Body of pancreas (tissue), 4 donors: ENCODE measurements around the gene STK38. TPM values are rescaled to one million over a fixed set of nuclear protein-coding genes. Genes with fewer than 3 reads are reported as not detected.

Experiments used
- ATAC-seq: fragments of 150-250 bp; one replicate; pipeline ENCODE4 v1.9.1; 2016
- DNase-seq, 4 donors: peaks; one replicate each; pipeline ENCODE4 v3.0.0-alpha.2; 2019
- H3K27ac ChIP-seq, 4 donors: fragments of 200-600 bp; sonication (generic); 1 replicate in 3 of 4; 2 replicates in 1 of 4; pipeline versions ENCODE4 v1.5.1 to v1.6.1; 2016 to 2019; ENCODE audit warnings: mild to moderate bottlenecking in 1 of 4, mixed read lengths in 1 of 4, moderate library complexity in 1 of 4
- H3K27me3 ChIP-seq, 2 donors: fragments of 200-600 bp; sonication (generic); one replicate each; pipeline ENCODE4 v1.6.0; 2016; ENCODE audit warnings: mild to moderate bottlenecking in 1 of 2
- H3K36me3 ChIP-seq, 2 donors: fragments of 200-600 bp; sonication (generic); replicated peaks in 1 of 2; 2 replicates each; pipeline ENCODE4 v1.5.1; 2016; ENCODE audit warnings: low read depth in 2 of 2; ENCODE audit not compliant: insufficient read depth in 1 of 2
- H3K4me1 ChIP-seq: fragments of 200-600 bp; sonication (generic); one replicate; pipeline ENCODE4 v1.6.0; 2016
- H3K4me3 ChIP-seq, 2 donors: fragments of 200-600 bp; sonication (generic); 1 replicate in 1 of 2; 2 replicates in 1 of 2; pipeline ENCODE4 v1.5.1; 2016 to 2019
- H3K9me3 ChIP-seq, 3 donors: fragments of 200-600 bp; sonication (generic); 1 replicate in 2 of 3; 2 replicates in 1 of 3; pipeline ENCODE4 v1.5.1; 2016
- CTCF ChIP-seq, 7 experiments: fragments of 450-650 bp in 4 of 7; fragments of 200-600 bp in 3 of 7; sonication (generic) in 3 of 7; IDR thresholded peaks; one replicate each; pipeline ENCODE4 v1.5.1; 2016 to 2019; ENCODE audit warnings: antibody characterized with exemption in 7 of 7
- POLR2A ChIP-seq, 3 donors: fragments of 450-650 bp; IDR thresholded peaks; one replicate each; pipeline ENCODE4 v1.6.1; 2016; ENCODE audit warnings: antibody characterized with exemption in 3 of 3, mild to moderate bottlenecking in 2 of 3
- WGBS, 2 donors: methylation state at CpG; one replicate each; pipeline ENCODE4 v1.1.5; 2017; 5-methylcytosine and 5-hydroxymethylcytosine counted together
- intact Hi-C: fragments of 100-400 bp; cut with DNase I; formaldehyde crosslinking; loops from one replicate; pipeline ENCODE4 v1.15.1; 2023
- total RNA-seq, 2 donors: library from RNA; depleted of rRNA; stranded (reverse); fragments of >200 nt; gene quantifications; one replicate each; pipeline ENCODE4 v1.1.0, GENCODE V29; 2016

The STK38 gene
- total RNA-seq, result 10 to 100 TPM; 11.9 to 16.2 TPM

DNA sequence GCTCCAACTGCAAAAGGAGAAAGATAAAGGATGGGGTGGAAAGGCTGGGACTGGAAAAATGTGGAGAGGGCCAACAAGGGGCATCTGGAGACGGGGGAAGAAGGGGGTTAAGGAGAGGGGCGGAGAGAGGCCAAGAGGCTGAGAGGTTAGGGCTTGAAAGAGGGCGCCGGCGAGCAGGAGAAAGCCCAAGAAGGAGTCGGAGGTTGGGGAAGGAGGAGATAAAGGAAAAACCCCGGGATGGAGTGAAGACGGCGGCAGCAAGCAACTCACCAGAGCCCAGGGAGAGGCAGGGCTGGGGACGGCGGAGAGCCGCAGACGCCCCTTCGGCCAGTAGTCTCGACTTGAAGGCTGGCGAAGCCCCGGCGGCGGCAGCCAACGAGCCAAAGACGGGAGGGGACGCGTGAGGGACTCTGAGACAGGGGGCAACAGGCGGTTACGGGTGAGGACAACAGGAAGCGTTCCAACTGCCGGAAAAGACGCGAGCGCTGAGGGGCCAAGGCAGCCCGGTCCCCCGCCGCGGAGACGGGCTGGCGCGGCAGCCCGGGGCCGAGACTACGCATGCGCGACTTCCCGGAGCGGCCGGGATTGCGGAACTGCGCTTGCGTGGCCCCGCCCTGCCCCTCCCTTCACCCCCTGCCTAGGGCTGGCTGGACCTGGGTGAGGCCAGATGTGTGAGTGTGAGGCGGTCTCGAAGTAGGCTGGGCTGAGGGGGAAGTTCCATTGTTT, at the start of gene STK38:
TSS of gene STK38 (minus strand) at position 560 of the 726 bp plus-strand sequence. CDS start 7,277 bp downstream, outside the sequence.
- DNase-seq (peak; percentile 91 to 94 (median 93)), ATAC-seq (peak; percentile 99)
- peak within 1 kb of the TSS; percentile 65 to 92 (median 90) for H3K27ac ChIP-seq
- no peaks in the 10 kb centered on the region for H3K9me3 ChIP-seq
- H3K36me3 ChIP-seq, result no peaks in the 10 kb centered on the region
- intact Hi-C loops, result no loop called here
- H3K4me1 ChIP-seq, result peaks cover 33% of the 10 kb centered on the region
- no peaks in the 10 kb centered on the region for H3K27me3 ChIP-seq
- 0 to 1% methylated on average over 24 to 51 of the region's 51 CpGs for WGBS, 2 donors
- peak within 1 kb of the TSS; percentile 72 to 85 for H3K4me3 ChIP-seq
- TF ChIP-seq CTCF (IDR thresholded peaks at IDR 0.05) (peak in 1 of 7 experiments; percentile 13), POLR2A (IDR thresholded peaks at IDR 0.05) (peak; percentile 76 to 97 (median 96))

DNA sequence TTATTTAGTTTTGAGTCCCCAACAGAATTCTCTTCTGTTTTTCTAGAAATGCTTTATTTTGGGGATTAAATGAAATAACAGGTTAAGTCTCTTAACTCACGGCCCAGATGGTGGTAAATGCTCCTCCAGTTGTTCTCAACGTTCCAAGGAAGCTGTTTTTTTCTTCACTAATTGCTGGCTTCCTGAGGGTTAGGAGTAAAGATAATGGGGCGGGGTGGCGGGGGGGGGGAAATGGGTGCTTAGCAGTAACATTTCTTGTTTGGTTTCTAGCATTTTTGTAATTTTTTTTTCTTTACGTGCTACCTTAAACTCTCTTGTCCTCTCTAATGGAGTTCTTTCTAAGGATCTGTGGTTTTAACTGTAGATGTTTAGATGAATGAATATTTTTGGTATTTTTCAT, 49.1 kb upstream of the STK38 start:
- Histone ChIP-seq H3K4me3 (peak overlapping the region; percentile 68 to 75), H3K4me1 (peaks cover 56% of the 10 kb centered on the region), H3K36me3 (peaks cover 9 to 11% of the 10 kb centered on the region in 2 donors), H3K27me3 (no peaks in the 10 kb centered on the region), H3K27ac (peak overlapping the region in 2 of 4 donors; percentile 97 to 99), H3K9me3 (no peaks in the 10 kb centered on the region)
- intact Hi-C loops, result no loop called here
- ATAC-seq (no peak), DNase-seq (no peak)
- WGBS, 2 donors, result 1 to 2% methylated on average over 4 to 5 of the region's 5 CpGs
- TF ChIP-seq CTCF (IDR thresholded peaks at IDR 0.05), result no peak

- ATAC-seq (no peak), DNase-seq (peak; percentile 41 to 68 (median 52))
- TF ChIP-seq POLR2A (IDR thresholded peaks at IDR 0.05) (peak in 1 of 3 donors; percentile 20), CTCF (IDR thresholded peaks at IDR 0.05) (no peak)
- H3K36me3 ChIP-seq, result peaks cover 5 to 7% of the 10 kb centered on the region in 2 donors
- H3K9me3 ChIP-seq, result no peaks in the 10 kb centered on the region
- peak overlapping the region; percentile 95 to 99 (median 98) for H3K27ac ChIP-seq
- H3K4me1 ChIP-seq, result peaks cover 46% of the 10 kb centered on the region
- intact Hi-C loops, result no loop called here
- no peaks in the 10 kb centered on the region for H3K27me3 ChIP-seq
- H3K4me3 ChIP-seq, result peak overlapping the region; percentile 68 to 75
- 0 to 1% methylated on average over 15 of the region's 15 CpGs for WGBS, 2 donors
These were observed 47.8 kb upstream of the STK38 start for GRCh38 chr6:36594816-36595643.

DNA sequence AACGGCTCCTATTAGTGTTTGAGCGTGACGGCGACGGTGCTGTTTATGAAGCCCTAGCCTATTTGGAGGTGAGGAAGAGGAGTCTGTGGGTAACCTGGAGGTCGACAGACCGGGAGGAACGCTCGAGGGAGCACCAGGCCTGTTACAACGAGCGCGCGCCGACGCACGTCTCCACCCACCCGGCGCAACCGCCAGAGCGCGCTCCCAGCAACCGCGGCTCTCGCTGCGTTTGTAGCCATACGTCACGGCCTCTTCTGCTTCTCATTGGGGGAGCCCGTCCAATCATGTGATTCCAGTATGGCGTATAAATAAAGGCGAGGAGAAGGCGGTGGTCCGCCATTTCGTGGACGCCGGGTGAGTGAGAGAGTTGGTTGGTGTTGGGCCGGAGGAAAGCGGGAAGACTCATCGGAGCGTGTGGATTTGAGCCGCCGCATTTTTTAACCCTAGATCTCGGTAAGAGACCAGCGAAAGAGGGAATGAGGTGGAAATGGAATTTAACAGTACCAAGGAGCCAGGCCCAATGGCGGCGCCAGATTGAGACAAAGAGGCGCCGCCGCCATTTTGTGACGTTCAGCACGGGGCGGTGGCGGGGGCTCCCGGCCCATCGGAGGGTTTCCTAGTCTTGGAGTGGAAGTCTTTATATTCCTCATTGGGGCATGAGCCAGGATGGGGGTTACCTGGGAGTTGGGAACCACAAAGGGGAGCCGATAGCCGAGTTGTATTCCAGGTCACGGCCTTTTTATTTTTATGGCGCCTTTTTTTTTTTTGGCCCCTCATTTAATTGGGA, 46.9 kb upstream of the STK38 start, which contains the start of gene SRSF3:
TSS of gene SRSF3 (plus strand) at position 334 of the 787 bp plus-strand sequence. CDS start 2,401 bp downstream, outside the sequence.
- Histone ChIP-seq H3K36me3 (peaks cover 0 to 3% of the 10 kb centered on the region in 2 donors), H3K4me3 (peak within 1 kb of the TSS; percentile 68 to 75), H3K27ac (peak within 1 kb of the TSS; percentile 95 to 99 (median 98)), H3K27me3 (no peaks in the 10 kb centered on the region), H3K9me3 (no peaks in the 10 kb centered on the region), H3K4me1 (peaks cover 38% of the 10 kb centered on the region)
- ATAC-seq (peak; percentile 97), DNase-seq (peak; percentile 96 to 98 (median 97))
- TF ChIP-seq CTCF (IDR thresholded peaks at IDR 0.05) (peak; percentile 13 to 81 (median 79)), POLR2A (IDR thresholded peaks at IDR 0.05) (peak; percentile 98 to 100 (median 100))
- 0 to 1% methylated on average over 45 to 58 of the region's 58 CpGs for WGBS, 2 donors
- intact Hi-C loops, result no loop called here
